ENCODE measurements around the gene PIGM.

PIGM gene

GRCh38 chr1:160031365-160032164 is at the start of gene PIGM:
Gene PIGM (minus strand): TSS chr1:160031990. CDS start chr1:160031739, 251 bp downstream.
- peak; percentile 97 for DNase-seq (ENCODE audit: low spot score)

GRCh38 chr1:160081261-160081936 is 49.6 kb upstream of the PIGM start, which contains the start of gene KCNJ9:
Gene KCNJ9 (plus strand): TSS chr1:160081538. CDS start chr1:160084031, 2,493 bp downstream.
- no peak for DNase-seq (ENCODE audit: low spot score)

- no peak for DNase-seq (ENCODE audit: low spot score)
These were observed 48.8 kb upstream of the PIGM start for GRCh38 chr1:160080381-160081100.

- no peak for DNase-seq (ENCODE audit: low spot score)
These were observed 47.7 kb upstream of the PIGM start for GRCh38 chr1:160079448-160079847.

GRCh38 chr1:160078512-160079195 is 46.9 kb upstream of the PIGM start:
- DNase-seq (ENCODE audit: low spot score) = peak; percentile 78

DNA sequence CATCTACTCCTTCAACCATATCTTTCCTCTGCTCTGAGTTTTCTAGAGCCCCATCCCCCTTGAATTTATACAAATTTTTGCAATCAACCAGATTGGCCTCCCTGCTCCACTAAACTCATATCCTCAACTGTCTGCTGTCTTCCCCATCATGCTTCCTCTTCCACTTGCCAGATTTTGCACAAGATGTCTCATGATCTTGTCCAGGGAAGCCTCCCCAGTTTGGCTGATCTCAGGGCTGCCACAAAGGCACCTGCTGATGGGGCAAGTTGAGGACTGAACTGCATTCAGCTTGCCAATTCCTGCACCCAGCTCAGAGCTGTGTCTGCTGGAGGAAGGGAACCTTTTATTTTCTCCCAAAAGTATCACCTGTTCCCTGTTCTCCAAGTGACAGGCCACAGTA is 45.7 kb upstream of the PIGM start:
- no peak for DNase-seq (ENCODE audit: low spot score)

GRCh38 chr1:160076295-160076694 is 44.5 kb upstream of the PIGM start:
- no peak for DNase-seq (ENCODE audit: low spot score)

DNA sequence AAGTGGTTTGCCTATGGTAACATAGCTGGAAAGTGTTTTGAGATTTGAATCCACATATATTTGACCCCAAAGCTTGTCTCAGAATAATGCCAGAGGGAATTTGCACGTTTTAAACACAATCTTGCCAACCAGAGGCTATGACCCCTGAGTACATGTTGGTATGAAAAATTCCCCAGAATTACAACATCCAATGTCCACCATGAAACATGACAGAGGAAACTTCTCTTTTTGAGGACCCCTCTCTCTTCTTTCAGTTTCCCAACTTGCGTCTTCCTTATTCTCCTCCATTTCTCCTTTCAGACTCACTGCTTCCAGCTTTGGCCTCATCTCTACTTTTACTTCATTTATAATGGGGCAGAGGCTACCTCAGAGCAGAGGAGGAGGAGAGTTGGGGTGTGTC is 44.0 kb upstream of the PIGM start:
- DNase-seq (ENCODE audit: low spot score) = no peak

DNA sequence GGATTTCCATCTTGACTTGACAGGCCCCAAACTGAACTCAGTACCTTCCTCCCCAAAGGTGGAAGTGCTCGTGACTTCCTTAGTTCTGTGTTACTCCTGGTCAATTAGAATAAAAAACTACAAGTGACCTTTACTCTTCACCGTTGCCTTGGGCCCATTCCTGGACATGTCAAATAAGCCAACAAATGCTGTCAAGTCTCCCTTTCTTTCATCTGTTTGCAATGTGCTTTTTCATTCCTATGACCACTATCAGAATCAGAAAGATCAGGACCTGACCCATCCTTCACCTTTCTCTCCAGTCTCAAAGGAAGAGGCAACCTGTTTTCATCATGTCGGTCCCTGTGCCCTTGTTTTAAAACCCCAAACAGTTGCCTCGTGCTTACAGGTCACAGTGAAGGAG is 43.1 kb upstream of the PIGM start:
- no peak for DNase-seq (ENCODE audit: low spot score)

DNA sequence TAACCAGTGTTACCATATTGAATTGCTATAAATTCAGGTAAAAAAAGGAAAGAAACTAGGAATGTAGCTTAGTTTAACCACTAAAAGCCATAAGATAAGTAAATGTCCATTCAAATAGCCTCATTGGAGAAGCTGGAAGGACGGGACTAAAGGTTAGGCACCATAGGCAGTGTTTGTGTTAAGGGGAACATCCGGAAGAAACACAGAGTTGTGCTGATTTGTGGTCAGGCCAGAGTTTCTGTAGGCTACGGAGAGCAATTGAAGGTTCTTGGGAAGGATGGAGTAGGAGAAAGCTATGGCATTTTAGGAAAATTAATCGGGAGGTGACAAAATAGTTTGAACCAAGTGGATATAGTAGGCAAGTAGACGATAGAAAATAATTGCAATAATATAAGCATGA is 39.5 kb upstream of the PIGM start:
- no peak for DNase-seq (ENCODE audit: low spot score)

DNA sequence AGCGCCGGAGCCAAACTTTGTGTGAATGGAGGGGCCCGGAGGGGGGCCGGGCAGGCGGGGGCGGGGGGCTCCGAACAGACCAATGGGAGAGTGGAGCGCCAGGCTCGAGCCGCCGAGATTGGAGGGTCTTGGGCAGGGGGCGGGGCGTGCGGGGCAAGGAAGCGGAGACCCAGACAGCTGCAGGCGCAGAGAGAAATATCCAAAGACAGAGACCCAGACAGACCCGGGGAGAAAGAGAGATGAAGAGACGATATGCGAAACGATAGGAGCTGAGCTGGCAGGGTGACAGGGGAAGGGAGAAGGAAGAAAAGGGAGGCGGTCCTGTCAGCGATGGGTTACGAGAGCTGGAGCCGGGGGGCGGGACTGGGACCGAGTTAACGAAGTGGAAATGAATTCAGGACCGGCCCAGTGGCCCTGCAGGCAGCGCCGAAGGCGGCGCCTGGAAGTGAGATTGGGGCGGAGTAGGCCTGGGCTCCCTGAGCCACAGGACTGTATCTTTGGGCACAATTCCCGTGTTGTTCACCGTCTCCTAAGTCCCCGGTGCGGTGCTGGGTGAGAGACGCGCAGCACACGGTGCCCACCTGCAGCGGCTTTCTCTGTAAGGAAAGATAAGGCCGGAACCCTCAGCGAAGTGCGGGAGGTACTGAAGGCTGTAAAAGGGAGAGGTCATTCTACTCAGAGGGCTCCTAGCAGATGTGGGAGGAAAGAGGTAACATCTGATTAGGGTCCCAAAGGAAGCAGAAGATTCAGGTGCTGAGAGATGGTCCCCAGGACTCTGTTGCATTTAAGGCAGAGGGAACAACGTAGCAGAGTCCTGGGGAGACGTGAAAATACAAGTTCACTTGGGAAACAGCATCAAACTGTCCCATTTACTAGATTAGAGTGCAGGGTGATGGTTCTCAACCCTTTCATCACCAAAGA is 38.7 kb upstream of the PIGM start:
- DNase-seq (ENCODE audit: low spot score) = no peak

GRCh38 chr1:160069460-160070231 is 37.9 kb upstream of the PIGM start, which contains the start of gene KCNJ10:
Gene KCNJ10 (minus strand): TSS chr1:160070160. CDS start chr1:160042532, 27,628 bp downstream.
- DNase-seq (ENCODE audit: low spot score) = no peak

DNA sequence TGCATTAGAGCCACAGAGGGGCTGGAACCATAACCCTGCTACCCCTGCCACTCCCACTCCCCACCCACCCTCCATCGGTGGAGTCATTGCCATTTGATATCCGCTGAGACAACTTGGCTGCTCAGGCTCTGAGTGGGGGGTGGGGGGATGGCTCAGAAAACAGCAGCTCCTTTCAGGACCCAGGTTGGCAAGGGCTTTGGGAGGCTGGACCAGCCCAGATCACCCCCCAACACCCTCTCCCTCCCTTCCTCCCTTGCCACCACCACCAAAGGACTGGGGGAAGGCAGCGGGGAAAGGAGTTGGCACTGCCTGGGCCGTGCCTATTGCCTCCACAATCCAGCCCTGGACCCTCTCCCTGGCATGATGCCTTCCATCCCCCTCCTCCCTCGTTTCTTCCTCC is 36.4 kb upstream of the PIGM start:
- no peak for DNase-seq (ENCODE audit: low spot score)

- no peak for DNase-seq (ENCODE audit: low spot score)
These were observed 35.3 kb upstream of the PIGM start for GRCh38 chr1:160066829-160067745.

- DNase-seq (ENCODE audit: low spot score) = no peak
These were observed 33.0 kb upstream of the PIGM start for GRCh38 chr1:160064746-160065145.

GRCh38 chr1:160064164-160064563 is 32.4 kb upstream of the PIGM start:
- DNase-seq (ENCODE audit: low spot score) = no peak

DNA sequence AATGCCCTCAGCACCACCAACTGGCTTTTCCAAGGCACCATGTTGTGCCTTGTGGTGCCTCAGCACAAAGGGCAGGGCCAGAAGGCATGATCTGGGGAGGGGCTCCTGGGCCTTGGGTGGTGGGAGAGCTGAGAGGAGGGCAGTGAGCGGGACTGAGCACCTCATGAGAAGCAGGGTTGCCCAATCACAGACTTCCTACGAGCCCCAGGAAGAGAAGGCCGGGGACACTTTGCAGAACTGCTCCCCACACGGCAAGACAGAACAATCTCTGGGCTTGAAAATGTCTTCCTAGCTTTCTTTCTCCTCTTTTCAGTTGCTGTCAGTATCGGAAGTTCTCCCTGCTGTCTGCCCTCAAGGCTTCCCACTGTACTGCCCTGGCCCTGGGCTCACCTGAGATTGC is 31.4 kb upstream of the PIGM start:
- no peak for DNase-seq (ENCODE audit: low spot score)

DNA sequence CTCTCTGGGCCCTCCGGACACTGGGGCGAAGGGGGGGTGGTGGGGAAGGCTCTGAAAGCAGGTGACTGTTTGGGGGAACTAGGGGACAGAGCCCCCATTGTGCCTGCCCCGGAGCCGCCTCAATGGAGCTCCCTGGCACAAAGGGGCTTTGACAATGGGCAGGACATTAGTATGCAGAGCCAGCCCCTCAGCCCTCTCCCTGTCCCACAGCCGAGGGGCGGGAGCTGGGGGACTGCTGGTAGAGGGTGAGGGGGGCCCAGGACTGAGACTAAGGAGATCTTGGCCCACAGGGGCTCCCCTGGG is 30.4 kb upstream of the PIGM start:
- DNase-seq (ENCODE audit: low spot score) = no peak
